ENCODE results near the gene LONRF2. TPM values are rescaled to one million over a fixed set of nuclear protein-coding genes. Genes with fewer than 3 reads are reported as not detected.
"Not testable (repeated sequence)": the region's sequence is repeated elsewhere in the genome, so short reads cannot be mapped to it uniquely, and the experiment has no call there.

The LONRF2 gene
- total RNA-seq, 4 donors from 2014 or later, result 27.9 to 188 (median 58.5) TPM

DNA sequence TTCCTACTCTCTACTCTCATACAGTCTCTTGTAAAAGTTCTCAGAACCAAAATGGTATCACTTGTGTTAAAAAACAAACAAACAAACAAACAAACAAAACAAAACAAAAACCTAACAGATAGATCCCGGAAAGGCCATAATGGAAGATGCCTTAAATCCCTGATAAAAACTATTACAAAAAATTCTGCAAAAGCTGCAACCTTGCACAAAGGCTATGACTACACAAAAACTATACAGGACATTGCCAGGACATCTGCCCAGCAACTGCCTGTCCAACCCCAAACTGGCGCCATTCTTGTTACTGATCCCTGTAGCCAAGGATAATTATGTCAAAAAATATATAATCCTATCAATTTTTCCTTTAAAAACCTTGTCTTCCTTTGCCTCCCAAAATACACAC lies 36.3 kb upstream of the LONRF2 start:
- no peaks in the 10 kb centered on the region for H3K4me1 ChIP-seq
- TF ChIP-seq, protein P1, sequence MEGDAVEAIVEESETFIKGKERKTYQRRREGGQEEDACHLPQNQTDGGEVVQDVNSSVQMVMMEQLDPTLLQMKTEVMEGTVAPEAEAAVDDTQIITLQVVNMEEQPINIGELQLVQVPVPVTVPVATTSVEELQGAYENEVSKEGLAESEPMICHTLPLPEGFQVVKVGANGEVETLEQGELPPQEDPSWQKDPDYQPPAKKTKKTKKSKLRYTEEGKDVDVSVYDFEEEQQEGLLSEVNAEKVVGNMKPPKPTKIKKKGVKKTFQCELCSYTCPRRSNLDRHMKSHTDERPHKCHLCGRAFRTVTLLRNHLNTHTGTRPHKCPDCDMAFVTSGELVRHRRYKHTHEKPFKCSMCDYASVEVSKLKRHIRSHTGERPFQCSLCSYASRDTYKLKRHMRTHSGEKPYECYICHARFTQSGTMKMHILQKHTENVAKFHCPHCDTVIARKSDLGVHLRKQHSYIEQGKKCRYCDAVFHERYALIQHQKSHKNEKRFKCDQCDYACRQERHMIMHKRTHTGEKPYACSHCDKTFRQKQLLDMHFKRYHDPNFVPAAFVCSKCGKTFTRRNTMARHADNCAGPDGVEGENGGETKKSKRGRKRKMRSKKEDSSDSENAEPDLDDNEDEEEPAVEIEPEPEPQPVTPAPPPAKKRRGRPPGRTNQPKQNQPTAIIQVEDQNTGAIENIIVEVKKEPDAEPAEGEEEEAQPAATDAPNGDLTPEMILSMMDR (IDR thresholded peaks at IDR 0.05), result no peak
- no peak for TF ChIP-seq POLR2A (IDR thresholded peaks at IDR 0.05)
- intact Hi-C loops (cut with DNase I; ENCODE audit: low total_unique reads), result no loop called here
- no peak overlapping the region for H3K4me3 ChIP-seq
- H3K27ac ChIP-seq, result no peak overlapping the region
- H3K36me3 ChIP-seq, result no peaks in the 10 kb centered on the region
- H3K27me3 ChIP-seq, result no peaks in the 10 kb centered on the region
- peaks cover 0 to 3% of the 10 kb centered on the region in 2 donors for H3K9me3 ChIP-seq
- DNase-seq, result no peak

DNA sequence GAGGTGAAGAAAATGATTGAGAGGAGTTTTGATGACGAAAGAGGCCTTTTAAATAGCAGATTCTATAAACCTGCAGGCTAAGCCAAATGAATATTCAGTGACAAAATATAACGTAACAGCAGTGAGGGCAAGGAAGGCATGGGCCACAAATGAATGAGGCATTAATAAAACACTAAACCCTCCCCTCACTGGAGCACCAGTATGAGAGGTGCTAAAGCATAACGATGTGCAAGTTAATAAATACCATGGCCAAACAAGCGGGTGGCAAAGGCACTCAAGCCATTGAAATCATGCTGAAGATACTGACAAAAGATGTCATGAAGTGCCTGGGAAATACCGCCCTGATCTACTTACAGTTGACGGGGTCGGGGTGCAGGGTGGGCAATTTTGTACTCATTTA lies 30.2 kb upstream of the LONRF2 start:
- Histone ChIP-seq H3K4me1 (peaks cover 0 to 3% of the 10 kb centered on the region in 2 donors), H3K36me3 (no peaks in the 10 kb centered on the region), H3K27me3 (no peaks in the 10 kb centered on the region), H3K4me3 (no peak overlapping the region), H3K9me3 (no peaks in the 10 kb centered on the region), H3K27ac (no peak overlapping the region)
- no peak for DNase-seq
- intact Hi-C loops (cut with DNase I; ENCODE audit: low total_unique reads), result no loop called here
- TF ChIP-seq, protein P1 (IDR thresholded peaks at IDR 0.05), result no peak
- TF ChIP-seq POLR2A (IDR thresholded peaks at IDR 0.05), result no peak

DNA sequence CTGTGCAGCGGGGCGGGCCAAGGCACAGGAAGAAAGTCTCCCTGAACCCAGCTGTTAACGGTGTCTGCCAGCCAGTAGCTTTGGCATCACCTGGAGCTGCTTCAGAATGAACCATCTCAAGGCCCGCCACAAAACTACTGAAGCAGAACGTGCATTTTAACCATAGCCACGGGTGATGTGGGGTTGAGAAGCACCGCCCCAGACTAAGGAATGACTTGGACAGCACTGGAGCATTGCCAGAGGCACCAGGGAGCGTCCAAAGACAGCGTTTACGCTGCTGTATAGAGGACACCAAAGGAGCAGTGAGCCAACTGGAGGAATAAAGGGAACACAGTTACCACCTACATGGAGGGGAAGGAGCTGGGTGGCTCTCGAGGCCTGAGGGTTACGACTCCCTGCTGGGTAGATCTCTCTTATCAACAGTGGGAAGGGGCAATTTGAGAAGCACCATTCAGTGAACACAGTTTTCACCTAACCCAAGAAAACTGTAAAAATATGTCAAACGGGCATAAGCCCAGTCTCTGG lies 28.4 kb upstream of the LONRF2 start:
- Histone ChIP-seq H3K4me1 (peaks cover 0 to 3% of the 10 kb centered on the region in 2 donors), H3K9me3 (no peaks in the 10 kb centered on the region), H3K4me3 (no peak overlapping the region), H3K27me3 (no peaks in the 10 kb centered on the region), H3K36me3 (no peaks in the 10 kb centered on the region), H3K27ac (no peak overlapping the region)
- TF ChIP-seq, protein P1 (IDR thresholded peaks at IDR 0.05), result no peak
- intact Hi-C loops (cut with DNase I; ENCODE audit: low total_unique reads), result no loop called here
- no peak for DNase-seq

DNA sequence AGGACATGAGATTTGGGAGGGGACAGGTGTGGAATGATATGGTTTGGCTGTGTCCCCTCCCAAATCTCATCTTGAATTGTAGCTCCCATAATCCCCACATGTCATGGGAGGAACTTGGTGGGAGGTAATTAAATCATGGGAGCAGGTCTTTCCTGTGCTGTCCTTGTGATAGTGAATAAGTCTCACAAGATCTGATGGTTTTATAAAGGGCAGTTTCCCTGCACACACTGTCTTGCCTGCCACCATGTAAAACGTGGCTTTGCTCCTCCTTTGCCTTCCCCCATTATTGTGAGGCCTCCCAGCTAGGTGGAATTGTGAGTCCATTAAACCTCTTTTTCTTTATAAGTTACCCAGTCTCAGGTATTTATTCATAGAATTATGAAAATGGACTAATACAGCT lies 22.8 kb upstream of the LONRF2 start:
- H3K9me3 ChIP-seq; H3K4me1 ChIP-seq; intact Hi-C loops (cut with DNase I; ENCODE audit: low total_unique reads); DNase-seq; H3K27ac ChIP-seq; H3K27me3 ChIP-seq; H3K36me3 ChIP-seq; H3K4me3 ChIP-seq: not testable (repeated sequence)

DNA sequence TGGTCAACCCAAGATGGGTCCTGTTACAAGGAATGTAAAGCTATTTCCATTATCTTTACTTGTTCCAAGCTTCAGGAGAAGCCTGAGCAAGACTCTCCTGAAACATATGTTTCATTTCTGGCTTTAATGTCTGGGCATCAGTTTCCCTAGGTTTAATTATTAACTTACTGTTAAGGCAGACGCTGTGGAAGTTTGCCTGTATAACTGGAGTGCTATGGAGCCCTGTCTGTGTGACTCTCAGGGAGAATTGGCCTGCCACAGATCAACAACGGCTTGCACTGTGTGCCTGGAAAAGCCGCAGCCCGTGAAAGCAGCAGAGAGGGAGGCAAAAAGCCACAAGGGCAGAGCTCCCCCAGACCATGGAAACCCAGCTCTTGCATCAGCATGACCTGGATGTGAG lies 22.1 kb upstream of the LONRF2 start:
- TF ChIP-seq, protein P1 (IDR thresholded peaks at IDR 0.05), result no peak
- TF ChIP-seq POLR2A (IDR thresholded peaks at IDR 0.05), result no peak
- no peaks in the 10 kb centered on the region for H3K36me3 ChIP-seq

DNA sequence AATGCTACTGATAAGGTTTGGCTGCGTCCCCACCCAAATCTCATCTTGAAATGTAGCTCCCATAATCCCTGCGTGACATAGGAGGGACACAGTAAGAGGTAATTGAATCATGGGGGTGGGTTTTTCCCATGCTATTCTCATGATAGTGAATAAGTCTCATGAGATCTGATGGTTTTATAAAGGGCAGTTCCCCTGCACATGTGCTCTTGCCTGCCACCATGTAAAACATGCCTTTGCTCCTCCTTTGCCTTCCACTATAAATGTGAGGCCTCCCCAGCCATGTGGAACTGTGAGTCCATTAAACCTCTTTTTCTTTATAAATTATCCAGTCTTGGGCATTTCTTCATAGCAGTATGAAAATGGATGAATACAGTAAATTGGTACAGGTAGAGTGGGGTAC lies 20.2 kb upstream of the LONRF2 start:
- intact Hi-C loops (cut with DNase I; ENCODE audit: low total_unique reads); H3K27ac ChIP-seq; H3K27me3 ChIP-seq; H3K9me3 ChIP-seq; H3K4me3 ChIP-seq; H3K36me3 ChIP-seq; H3K4me1 ChIP-seq; DNase-seq: not testable (repeated sequence)

More for the DNA sequence above, 22.1 kb upstream of the LONRF2 start:
- Histone ChIP-seq H3K9me3 (no peaks in the 10 kb centered on the region), H3K27ac (no peak overlapping the region), H3K4me1 (no peaks in the 10 kb centered on the region), H3K27me3 (no peaks in the 10 kb centered on the region), H3K4me3 (no peak overlapping the region)
- intact Hi-C loops (cut with DNase I; ENCODE audit: low total_unique reads), result no loop called here
- no peak for DNase-seq

Measured in uterus (tissue), 4 donors.